NCI-H1092 (cell line): ENCODE results near the gene OR14A16.

ENCODE experiments used
- DNase-seq: peaks from one replicate; lab custom pipeline; 2025; lab: John Stamatoyannopoulos, UW

OR14A16 gene, protein sequence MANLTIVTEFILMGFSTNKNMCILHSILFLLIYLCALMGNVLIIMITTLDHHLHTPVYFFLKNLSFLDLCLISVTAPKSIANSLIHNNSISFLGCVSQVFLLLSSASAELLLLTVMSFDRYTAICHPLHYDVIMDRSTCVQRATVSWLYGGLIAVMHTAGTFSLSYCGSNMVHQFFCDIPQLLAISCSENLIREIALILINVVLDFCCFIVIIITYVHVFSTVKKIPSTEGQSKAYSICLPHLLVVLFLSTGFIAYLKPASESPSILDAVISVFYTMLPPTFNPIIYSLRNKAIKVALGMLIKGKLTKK

DNA sequence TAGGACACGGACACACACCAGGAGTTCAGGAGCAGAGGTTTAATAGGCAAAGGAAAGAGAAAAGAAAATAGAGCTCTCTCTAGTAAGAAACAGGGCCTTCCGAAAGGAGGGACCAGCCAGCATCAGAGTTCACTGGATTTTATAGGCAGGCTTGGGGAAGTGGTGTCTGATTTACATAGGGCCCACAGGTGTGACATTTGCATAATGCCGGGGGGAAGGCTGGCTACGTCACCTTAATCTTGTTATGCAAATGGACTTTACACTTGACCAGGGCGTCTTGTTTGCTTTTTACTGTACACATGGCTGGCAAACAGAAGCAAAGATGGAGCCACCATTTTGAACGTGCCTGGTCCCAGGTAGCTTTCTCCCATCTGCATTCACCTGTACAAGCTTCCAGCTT is at the start of gene OR14A16:
TSS of gene OR14A16 (minus strand) at position 97 of the 400 bp plus-strand sequence. CDS start 8,390 bp downstream, outside the sequence.
- no peak for DNase-seq

DNA sequence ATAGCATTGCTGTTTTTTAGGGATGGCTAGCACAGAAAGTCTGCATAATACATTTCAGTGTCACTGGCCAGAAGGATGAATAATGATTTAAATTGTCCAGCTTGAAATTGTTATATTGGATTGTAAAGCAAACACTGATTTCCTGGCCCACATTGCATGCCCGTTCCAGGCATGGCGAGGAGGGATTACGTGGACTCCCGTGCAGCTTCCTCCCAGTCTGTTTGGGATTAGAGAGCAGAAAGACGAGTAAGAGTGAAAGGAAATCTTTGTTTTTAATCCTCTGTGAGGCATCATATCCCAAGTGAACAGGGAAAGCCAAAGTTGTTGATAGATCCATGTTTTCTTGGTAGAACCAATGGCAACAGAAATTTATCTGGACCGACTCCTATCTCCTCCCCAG is 41.5 kb upstream of the OR14A16 start:
- DNase-seq: no peak

DNA sequence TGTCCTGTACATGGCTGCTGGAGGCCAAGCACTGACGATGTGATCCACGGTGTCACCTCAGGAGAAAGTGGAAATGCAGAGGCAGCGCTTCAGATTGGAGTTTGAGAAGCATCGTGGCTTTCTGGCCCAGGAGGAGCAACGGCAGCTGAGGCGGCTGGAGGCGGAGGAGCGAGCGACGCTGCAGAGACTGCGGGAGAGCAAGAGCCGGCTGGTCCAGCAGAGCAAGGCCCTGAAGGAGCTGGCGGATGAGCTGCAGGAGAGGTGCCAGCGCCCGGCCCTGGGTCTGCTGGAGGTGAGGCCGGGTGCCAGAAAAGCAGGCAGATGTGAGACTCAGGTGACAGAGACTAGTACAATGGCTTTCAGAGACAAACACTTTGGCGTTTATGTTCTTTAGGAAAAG is 40.7 kb upstream of the OR14A16 start:
- no peak for DNase-seq

DNA sequence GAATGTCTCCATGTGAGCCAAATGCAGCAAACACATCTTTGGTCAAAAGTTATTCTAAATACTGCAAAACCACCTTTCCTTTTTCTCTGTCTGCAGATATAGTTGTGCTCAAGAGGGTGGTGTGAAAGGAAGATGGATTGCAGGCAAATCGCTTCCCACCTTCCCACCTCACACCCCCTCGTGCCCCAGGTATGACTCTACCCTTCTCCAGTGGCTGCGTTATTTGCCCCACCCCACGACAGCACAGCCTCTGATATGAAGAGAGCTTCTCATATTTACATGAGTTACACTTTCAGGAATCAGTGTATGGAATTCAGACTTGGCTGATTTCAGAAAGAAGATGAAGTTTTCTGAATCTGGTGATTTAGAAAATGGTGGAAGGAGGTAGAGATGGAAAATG is 38.8 kb upstream of the OR14A16 start:
- no peak for DNase-seq

DNA sequence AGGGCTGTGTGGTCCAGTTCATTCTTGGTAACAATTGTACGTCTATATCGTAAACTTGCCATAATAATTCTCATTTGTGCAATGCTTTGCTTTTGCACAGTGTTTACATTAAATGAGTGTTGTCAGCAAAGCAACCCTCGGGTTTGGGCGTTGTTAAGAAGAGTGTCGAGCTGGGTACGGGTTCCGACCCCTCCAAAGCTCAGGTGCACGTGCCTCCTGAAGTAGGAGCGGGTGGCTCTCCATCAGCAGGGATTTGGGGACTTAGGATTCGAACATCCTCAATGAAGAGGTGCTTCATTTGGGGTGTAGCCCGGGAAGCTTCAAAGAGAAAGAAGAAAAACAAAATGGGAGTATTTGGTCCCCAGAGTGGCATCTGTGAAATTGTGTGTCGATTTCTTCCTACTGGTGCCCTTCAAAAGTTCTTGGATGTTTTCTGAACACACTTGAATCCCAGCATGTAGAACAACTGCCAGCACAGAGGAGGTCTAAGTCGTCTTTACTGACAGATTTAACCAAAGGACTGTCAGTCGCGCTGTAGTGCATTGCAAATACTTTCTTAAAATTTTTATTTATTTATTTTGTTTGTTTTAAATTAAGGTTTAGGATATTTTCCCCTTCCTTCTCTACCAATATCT is 34.2 kb upstream of the OR14A16 start:
- no peak for DNase-seq

DNA sequence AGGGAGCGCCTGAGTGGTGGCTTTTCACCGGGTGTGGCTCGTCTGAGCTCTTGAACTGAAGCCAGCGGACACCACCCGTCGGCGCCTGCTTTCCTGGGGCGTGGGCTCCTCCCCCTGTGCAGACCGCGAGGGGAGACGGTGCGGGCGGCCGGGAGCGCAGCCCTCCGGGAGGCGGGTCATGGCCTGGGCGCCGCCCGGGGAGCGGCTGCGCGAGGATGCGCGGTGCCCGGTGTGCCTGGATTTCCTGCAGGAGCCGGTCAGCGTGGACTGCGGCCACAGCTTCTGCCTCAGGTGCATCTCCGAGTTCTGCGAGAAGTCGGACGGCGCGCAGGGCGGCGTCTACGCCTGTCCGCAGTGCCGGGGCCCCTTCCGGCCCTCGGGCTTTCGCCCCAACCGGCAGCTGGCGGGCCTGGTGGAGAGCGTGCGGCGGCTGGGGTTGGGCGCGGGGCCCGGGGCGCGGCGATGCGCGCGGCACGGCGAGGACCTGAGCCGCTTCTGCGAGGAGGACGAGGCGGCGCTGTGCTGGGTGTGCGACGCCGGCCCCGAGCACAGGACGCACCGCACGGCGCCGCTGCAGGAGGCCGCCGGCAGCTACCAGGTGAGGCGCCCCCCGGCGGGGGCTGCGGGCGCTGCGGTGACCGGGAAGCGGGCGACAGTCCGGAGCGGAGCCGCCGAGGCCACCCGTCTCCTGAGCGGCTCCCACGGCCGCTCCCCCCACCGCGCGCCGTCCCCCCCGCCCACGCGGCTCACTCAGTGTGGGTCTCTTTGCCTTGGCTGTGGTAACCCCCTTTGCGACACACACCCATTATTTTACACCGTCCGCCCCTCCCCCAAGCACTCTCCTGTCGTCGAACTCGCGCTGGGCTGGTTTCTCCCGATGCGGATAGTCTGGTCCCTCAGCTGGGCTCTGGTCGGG is 33.4 kb upstream of the OR14A16 start, which contains the start of gene TRIM58:
TSS of gene TRIM58 (plus strand) at position 119 of the 916 bp plus-strand sequence. CDS start at position 179, 60 bp downstream.
- no peak for DNase-seq

DNA sequence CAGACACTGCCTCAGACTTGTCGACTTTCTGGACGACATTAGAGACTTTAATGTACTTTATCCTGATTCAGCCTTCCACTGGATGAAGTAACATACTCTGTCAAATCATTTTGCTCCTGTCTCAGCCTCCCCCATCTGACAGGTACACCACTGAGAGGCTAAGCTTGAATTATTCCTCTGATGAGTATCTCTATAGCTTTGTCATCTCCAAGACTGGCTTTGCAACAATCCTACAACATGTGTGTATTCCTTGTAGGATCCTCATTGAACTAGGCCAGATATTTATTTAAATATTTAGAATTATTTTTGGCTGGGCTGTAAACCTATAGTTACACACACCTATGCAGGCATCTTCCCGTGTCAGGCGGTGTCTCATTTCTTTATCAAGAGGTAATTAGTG is 32.0 kb upstream of the OR14A16 start:
- no peak for DNase-seq

DNA sequence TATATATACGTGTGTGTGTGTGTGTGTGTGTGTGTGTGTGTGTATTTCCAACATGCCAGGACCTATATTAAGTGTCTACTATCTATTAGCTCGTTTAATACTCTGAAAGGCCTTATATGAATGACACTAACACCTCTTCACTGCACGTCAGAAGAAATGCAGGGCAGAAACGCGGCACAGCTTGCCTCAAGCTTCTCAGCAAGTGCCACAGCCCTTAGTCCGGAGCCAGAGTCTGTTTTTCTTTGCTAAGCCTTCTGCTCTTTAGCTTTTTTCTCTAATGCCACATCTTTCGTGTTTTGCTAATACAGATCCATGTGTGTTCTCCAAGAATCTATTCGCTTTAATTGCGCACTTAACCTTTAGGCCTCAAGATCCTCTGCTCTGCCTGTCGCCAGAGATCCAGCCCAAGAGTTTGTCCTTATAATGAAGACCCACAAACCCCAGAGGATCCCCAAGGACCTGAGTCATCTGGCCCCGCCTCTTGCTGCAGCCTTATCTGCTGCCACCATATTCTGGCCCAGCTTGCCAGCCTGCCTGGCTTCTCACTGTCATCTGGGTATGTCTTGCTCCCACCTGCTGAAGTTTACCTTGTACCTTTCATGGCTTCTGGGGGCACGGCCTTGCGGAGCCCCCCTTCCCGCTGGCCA is 31.1 kb upstream of the OR14A16 start:
- DNase-seq: no peak

DNA sequence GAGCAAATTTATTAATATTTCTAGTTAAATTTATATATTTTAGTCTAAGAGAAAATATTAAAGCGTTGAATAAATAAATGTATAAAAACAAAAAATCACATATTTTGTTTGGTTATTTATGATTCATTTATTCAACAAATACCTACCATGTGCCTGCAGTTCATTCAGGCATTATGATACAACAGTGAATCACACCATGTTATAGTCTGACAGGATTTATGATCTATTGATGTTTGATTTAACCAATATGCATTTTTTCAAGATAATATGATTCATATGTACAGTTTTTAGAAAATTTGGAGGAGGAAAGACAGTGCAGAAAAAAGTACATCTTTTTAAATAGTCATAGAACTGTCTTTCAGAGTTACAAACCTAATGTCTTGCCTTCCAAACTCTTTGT is 25.7 kb upstream of the OR14A16 start:
- no peak for DNase-seq

DNA sequence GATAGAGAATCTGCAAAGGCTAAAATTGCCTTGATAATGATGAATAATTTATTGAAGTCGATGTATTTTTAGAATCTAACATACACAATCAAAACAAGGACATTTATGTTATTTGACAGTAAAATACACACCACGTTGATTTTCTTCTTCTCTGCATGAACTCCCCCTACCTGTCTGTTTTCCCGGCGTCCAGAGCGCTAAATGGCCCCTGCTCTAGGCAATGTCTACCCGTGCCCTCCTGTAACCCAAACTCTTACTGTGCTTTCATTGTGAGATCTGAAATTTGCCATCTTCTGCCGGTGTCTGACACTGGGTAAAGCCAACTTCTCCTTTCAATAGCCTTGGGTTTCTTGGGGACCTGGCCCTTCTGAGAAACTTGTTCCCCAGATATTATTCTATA is 24.4 kb upstream of the OR14A16 start:
- no peak for DNase-seq

DNA sequence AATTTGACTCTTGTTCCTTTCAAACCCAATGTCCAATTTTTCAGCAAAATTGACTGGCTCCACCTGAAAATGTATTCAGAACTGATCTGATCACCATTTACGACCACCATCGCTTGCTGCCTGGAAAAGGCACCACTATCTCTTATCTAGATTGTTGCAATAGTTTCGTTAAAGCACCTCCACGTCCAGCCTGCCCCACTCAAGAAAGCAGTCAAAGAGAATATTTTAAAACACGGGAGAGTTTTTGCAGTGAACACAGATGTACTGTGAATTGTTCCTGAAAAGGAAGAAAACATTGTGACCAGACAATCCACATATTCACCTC is 21.7 kb upstream of the OR14A16 start:
- no peak for DNase-seq

DNA sequence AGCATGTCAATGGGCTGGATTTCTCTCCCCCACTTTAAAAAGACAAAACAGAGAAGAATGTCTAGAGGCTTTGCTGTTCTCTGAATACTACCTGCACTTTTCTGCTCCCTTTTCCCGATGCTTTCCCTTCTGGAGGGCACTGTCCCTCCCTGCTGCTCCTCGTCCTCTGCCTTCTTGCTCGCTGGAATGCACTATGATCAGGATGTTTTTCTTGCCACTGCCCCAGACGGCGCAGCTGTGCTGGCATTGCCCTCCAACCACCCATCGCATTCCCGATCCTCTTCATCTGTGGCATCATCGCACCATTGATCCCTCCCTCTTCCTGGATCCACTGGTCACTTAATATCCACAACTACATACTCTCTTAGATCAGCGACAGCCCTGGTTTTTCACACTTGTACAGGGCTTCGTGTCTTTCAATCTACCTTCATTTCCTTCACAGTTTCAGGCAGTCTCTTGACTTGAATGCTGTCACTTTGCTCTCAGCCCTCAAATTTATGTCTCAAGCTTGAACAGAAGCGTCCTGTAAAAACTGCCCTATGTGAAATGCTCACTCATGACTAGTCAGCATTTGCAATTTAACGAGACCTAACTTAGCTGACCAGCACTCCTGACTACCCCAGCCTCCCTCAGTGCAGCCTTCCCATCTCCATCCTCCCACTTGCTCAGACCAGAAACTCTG is 21.2 kb upstream of the OR14A16 start:
- no peak for DNase-seq

DNA sequence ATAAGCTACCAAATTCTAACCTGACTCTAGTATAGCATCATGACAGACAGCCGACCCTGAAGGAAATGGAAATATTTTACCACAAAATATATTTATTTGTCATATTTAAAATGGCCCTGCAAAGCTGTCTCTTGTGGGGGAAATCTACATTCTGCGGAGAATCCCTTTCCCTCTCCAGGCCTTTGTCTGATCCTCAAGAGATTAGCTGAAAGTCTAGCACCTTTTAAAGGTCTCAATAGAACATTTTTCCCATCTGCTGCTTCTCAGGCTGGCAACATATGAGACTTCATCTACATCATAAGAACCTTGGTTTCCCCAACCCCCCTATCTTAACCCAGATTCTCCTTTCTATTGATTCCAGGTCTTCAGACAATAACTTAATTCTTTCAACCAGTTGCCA is 19.5 kb upstream of the OR14A16 start:
- DNase-seq: no peak

DNA sequence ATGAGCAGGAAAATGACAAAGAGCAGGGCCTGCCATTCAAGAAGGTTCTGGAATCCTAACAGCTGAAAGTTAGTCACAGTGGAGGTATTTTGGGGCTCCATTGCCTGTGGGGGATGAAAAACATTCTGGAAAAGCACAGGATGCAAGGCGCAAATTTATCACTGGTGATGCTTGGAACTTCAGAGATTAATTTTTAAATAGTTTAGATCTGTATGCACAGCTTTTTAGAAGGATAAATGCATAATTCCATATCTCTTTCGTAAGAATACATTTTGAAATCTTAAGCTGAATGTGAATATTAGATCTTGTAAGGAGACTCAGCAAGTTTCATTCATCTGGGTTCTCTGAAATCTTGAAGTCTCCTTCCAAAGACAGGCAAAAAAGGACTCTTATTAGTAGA is 17.9 kb upstream of the OR14A16 start, which contains the start of gene OR11L1:
TSS of gene OR11L1 (minus strand) at position 101 of the 400 bp plus-strand sequence. CDS start at position 101, 0 bp downstream.
- DNase-seq: no peak

DNA sequence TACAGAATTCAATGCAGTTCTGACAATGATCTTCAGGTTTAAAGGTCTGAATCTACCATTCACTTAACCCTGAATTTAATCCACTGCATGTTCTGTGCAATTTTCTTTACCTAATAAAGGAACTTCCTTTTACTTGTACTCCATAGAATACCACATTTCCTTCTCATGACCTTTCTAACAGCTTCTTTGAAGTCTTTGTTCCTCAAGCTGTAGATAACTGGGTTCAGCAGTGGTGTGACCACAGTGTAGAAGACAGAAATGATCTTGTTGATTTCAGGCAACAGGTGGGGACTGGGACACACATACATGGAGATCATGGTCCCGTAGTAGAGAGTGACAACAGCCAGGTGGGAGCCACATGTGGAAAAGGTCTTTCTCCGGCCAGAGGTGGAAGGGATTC is 16.9 kb upstream of the OR14A16 start:
- no peak for DNase-seq

DNA sequence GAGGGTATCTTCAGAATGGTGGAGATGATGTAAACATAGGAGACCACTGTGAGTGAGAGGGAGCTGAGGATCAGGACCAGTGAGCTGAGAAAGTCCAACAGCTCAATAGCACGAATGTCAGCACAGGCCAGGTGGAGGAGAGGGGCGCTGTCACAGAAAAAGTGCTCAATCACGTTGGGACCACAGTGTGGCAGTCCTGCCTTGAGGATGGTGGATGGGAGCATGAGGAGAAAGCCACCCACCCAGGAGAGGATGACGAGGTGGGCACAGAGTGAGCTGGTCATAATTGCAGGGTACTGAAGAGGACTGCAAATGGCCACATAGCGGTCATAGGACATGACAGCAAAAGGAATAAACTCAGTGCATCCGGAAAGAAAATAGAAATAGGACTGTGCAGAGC is 9.7 kb upstream of the OR14A16 start:
- DNase-seq: no peak

DNA sequence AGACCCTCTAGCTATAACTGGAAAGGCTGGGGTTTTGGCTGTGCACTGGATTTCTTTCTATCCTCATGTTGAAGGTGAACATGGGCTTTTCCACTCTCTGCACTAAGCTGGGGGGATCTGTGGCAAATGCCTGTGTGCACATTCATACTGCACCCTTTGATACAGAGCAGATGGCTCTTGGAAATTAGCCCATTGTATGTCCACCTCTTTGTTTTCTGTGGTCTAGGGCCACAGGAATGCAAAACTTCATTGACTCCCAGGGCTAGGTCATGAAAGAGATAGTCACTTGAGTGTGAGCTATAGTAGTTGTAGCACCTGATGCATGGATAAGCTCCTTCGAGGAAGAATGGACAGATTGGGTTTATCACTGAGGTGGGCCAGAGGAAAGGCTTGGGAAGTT is 5.7 kb upstream of the OR14A16 start:
- DNase-seq: no peak

DNA sequence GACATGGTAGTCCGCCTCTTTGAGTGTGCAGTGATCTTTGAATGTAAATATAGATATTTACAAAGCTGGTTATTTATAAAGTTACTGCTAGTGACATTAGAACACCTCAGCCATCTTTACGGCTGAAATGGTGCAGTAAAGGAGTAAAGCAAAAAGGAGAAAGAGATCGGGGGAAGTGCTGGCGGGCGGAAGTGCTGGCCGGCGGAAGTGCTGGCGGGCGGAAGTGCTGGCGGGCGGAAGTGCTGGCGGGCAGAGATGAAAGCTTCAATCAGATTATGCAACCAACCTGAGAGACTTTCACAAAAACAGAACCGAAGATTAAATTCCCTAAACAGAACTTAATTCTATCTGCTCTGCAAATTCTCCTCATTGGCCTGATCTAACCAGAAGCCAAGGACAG is 1.4 kb upstream of the OR14A16 start:
- no peak for DNase-seq

DNA sequence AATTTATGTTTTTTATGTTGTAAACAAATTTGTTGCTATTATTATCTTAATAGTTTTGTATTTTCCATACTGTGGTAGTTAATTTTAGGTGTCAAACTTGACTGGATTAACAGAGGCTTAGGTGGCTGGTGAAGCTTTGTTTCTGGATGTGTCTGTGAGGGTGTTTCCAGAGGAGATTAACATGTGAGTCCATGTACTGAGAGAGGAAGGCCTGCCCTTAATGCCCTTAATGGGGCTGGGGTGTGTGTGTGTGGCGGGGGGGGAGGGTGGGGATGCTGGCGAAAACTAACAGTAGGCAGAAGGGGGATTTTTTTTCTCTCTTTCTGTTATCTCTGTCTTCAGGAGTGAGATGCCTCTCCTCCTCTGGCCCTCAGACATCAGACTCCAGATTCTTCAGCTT is 1.9 kb downstream of the OR14A16 start:
- DNase-seq: no peak

DNA sequence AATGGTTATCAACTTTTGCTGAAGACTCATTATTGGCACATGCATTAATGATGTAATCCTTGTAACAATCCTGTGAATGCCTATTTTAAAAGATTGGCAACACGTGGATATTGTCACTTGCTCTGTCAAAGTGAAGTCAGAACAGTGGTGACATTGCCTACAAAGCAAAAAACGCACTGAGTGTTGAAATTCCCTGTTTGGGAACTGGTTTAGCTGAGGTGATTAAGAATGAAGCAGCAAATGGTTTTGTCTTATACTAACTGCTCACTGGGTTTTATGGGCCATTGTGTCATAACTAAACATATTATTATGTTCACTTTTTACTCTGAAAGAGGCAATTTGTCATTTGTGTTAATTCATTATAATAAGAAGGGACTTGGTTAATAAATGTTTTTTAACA is 11.3 kb downstream of the OR14A16 start:
- no peak for DNase-seq

DNA sequence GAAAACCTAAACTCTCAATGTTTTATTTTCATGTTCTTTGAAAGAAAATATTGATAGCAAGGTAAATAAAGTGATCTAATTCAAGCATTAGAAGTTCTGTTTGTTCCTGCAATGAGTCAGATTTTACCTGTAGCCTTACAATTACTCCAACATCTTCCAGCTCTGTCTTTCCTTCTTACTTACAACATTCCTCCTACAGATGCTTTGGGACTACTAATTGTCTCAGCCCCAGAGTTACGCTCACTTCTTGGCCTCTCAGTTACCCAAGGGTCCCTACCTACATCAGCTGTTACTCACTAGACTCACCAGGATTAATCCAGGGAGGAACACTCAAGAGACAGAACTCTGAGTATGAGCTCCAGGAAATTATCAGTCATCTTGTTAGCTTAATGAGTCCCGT is 26.4 kb downstream of the OR14A16 start:
- no peak for DNase-seq

DNA sequence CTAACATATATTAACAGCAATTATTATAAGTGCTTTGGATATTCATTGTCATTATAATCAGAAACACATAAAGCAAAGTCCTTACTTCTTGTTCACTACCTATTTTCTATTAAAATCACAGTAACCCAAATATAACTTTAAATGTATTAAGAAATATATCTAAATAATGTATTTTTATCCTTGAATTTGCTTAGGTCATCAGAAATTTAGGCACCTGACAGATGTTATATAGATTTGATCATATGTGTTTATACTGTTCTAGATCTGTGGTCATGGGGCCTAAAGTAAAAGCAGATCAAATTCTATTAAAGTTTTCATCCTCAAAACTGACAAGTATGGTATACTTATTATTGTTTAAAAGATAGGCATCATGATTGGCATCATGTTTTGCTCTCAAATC is 54.3 kb downstream of the OR14A16 start:
- no peak for DNase-seq
